ENCODE data around the gene GALNT5.
"Not testable (repeated sequence)": the region's sequence is repeated elsewhere in the genome, so short reads cannot be mapped to it uniquely, and the experiment has no call there.

- TF ChIP-seq, protein P1, sequence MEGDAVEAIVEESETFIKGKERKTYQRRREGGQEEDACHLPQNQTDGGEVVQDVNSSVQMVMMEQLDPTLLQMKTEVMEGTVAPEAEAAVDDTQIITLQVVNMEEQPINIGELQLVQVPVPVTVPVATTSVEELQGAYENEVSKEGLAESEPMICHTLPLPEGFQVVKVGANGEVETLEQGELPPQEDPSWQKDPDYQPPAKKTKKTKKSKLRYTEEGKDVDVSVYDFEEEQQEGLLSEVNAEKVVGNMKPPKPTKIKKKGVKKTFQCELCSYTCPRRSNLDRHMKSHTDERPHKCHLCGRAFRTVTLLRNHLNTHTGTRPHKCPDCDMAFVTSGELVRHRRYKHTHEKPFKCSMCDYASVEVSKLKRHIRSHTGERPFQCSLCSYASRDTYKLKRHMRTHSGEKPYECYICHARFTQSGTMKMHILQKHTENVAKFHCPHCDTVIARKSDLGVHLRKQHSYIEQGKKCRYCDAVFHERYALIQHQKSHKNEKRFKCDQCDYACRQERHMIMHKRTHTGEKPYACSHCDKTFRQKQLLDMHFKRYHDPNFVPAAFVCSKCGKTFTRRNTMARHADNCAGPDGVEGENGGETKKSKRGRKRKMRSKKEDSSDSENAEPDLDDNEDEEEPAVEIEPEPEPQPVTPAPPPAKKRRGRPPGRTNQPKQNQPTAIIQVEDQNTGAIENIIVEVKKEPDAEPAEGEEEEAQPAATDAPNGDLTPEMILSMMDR (IDR thresholded peaks at IDR 0.05), result not testable (repeated sequence)
- TF ChIP-seq EZH2, EZH2phosphoT487 (IDR thresholded peaks at IDR 0.05): not testable (repeated sequence)
These were observed 21.8 kb downstream of the GALNT5 start for GRCh38 chr2:157279311-157279710.
